ENCODE measurements around the gene DYDC2. TPM values are rescaled to one million over a fixed set of nuclear protein-coding genes. Genes with fewer than 3 reads are reported as not detected.
"Not testable (repeated sequence)": the region's sequence is repeated elsewhere in the genome, so short reads cannot be mapped to it uniquely, and the experiment has no call there.

Gene DYDC2
- polyA plus RNA-seq, 1 experiment, result not detected

DNA sequence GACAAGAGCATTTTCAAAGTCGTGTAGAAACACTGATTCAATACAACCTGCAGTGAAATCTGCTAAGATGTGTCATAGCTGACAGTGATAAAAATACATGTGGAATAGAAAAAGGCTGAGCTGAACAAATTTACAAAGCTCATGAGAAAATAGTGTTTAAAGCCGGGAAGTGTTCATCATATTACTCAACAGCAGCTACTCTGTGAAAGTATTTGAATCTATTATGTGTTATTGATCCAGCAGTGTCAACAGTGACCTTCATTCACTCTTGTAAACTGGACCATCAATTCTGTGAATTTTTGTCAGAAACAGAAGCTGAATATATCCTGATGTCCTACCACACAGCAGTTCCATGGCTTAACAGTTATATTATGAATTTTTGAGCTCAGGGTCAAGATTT, 11.7 kb upstream of the DYDC2 start:
- Histone ChIP-seq H3K4me3 (ENCODE audit: low read depth, low read length) (no peak overlapping the region), H3K27me3 (ENCODE audit: control insufficient read depth, insufficient read depth, low read length) (no peaks in the 10 kb centered on the region), H3K36me3 (ENCODE audit: control insufficient read depth, insufficient read depth, low read length) (no peaks in the 10 kb centered on the region)
- no peak for DNase-seq (ENCODE audit: low read depth)
- TF ChIP-seq, protein P1, sequence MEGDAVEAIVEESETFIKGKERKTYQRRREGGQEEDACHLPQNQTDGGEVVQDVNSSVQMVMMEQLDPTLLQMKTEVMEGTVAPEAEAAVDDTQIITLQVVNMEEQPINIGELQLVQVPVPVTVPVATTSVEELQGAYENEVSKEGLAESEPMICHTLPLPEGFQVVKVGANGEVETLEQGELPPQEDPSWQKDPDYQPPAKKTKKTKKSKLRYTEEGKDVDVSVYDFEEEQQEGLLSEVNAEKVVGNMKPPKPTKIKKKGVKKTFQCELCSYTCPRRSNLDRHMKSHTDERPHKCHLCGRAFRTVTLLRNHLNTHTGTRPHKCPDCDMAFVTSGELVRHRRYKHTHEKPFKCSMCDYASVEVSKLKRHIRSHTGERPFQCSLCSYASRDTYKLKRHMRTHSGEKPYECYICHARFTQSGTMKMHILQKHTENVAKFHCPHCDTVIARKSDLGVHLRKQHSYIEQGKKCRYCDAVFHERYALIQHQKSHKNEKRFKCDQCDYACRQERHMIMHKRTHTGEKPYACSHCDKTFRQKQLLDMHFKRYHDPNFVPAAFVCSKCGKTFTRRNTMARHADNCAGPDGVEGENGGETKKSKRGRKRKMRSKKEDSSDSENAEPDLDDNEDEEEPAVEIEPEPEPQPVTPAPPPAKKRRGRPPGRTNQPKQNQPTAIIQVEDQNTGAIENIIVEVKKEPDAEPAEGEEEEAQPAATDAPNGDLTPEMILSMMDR (IDR thresholded peaks at IDR 0.05; ENCODE audit: insufficient read depth, low read depth, low read length), result no peak
- ChIA-PET POLR2A (no interaction called here), CTCF (no interaction called here)

GRCh38 chr10:80350251-80350650, 6.3 kb upstream of the DYDC2 start:
- TF ChIP-seq, protein P1 (IDR thresholded peaks at IDR 0.05; ENCODE audit: insufficient read depth, low read depth, low read length), result no peak
- DNase-seq (ENCODE audit: low read depth), result no peak
- Histone ChIP-seq H3K4me3 (ENCODE audit: low read depth, low read length) (no peak overlapping the region), H3K27me3 (ENCODE audit: control insufficient read depth, insufficient read depth, low read length) (no peaks in the 10 kb centered on the region), H3K36me3 (ENCODE audit: control insufficient read depth, insufficient read depth, low read length) (no peaks in the 10 kb centered on the region)
- CTCF ChIA-PET, result no interaction called here
- POLR2A ChIA-PET, result no interaction called here

DNA sequence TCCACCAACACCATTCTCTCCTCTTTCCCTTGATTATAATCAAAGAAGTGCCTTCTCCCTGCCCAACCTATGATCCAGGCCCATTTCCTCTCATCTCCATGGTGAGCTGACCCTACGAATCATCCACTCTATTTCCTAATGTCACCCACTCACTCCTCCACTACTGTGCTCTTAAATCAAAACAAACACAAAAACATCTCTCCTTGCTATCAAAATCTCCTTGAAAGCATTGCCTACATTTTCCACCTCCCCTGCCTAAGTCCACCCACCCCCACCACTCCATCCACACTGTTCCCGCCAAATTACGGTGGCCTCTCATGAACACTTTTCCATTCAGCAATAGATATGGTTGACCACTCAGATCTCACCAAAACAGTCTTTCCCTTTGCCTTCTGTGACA, 5.4 kb upstream of the DYDC2 start:
- ChIA-PET POLR2A (no interaction called here), CTCF (no interaction called here)
- no peak for DNase-seq (ENCODE audit: low read depth)
- TF ChIP-seq, protein P1 (IDR thresholded peaks at IDR 0.05; ENCODE audit: insufficient read depth, low read depth, low read length), result no peak
- Histone ChIP-seq H3K36me3 (ENCODE audit: control insufficient read depth, insufficient read depth, low read length) (no peaks in the 10 kb centered on the region), H3K27me3 (ENCODE audit: control insufficient read depth, insufficient read depth, low read length) (peaks cover 1% of the 10 kb centered on the region; the same call in 1 of the 2 replicates), H3K4me3 (ENCODE audit: low read depth, low read length) (no peak overlapping the region)

DNA sequence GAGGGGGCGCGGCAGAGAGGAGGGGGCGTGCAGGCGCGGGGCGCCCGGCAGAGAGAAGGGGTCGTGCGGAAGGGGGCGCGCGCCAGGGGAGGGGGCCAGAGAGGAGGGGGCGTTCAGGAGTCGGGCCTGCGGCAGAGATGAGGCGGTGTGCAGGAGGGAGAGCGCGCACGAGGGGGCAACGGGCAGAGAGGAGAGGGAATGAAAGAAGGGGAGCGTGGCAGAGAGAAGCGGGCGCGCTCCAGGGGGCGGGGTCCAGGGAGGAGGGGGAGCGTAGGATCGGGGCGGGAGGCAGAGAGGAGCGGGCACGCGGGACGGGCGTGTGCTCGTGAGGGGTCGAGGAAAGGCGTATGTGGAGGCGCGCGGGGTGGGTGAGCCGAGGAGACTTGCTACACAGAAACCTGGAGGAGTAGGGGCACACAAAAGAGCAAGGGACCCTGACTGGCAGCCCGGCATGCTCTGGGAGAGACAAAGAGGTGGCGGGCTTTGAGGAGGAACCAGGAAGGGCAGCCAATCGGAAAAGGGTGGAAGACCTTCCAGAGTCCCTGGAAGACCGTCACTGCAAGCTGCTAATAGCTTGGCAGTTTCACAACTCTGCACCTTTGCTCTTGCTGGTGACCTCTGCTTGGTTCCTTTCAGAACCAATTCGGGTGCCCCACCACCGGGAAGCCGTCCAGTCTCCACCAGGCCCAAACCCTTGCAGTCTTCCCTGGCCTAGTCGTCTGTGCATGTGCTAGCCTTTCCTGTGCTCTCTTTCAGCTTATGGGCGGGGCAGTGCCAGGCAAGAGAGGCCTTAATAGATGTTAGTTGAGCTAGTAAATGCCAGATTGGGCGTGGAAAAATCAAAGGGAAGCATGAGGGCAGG, 639 bp downstream of the DYDC2 start:
- ChIA-PET CTCF (no interaction called here), POLR2A (no interaction called here)
- TF ChIP-seq, protein P1 (IDR thresholded peaks at IDR 0.05; ENCODE audit: insufficient read depth, low read depth, low read length), result no peak
- peaks cover 8% of the 10 kb centered on the region for H3K27me3 ChIP-seq (ENCODE audit: control insufficient read depth, insufficient read depth, low read length)
- DNase-seq (ENCODE audit: low read depth), result no peak
- no peaks in the 10 kb centered on the region for H3K36me3 ChIP-seq (ENCODE audit: control insufficient read depth, insufficient read depth, low read length)
- no peak overlapping the region for H3K4me3 ChIP-seq (ENCODE audit: low read depth, low read length)

DNA sequence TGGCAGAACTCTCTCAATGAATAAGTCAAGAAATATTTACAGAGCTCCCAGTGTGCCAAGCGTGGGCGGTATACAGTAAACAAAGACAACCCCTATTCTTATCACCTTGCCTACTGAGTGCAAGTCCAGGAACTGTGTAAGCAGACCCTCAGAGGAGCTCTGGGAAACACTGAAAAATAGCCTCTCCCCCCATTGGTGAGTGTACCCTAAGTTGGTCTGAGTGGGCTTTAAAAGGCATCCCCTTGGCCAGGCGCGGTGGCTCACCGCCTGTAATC, 1.2 kb downstream of the DYDC2 start:
- ChIA-PET CTCF (no interaction called here), POLR2A (no interaction called here)
- DNase-seq (ENCODE audit: low read depth), result no peak
- TF ChIP-seq, protein P1 (IDR thresholded peaks at IDR 0.05; ENCODE audit: insufficient read depth, low read depth, low read length), result no peak
- H3K4me3 ChIP-seq (ENCODE audit: low read depth, low read length), result no peak overlapping the region
- peaks cover 8% of the 10 kb centered on the region for H3K27me3 ChIP-seq (ENCODE audit: control insufficient read depth, insufficient read depth, low read length)
- H3K36me3 ChIP-seq (ENCODE audit: control insufficient read depth, insufficient read depth, low read length), result no peaks in the 10 kb centered on the region

GRCh38 chr10:80358925-80359324, 2.3 kb downstream of the DYDC2 start:
- H3K27me3 ChIP-seq (ENCODE audit: control insufficient read depth, insufficient read depth, low read length); CTCF ChIA-PET; H3K36me3 ChIP-seq (ENCODE audit: control insufficient read depth, insufficient read depth, low read length); POLR2A ChIA-PET; H3K4me3 ChIP-seq (ENCODE audit: low read depth, low read length); DNase-seq (ENCODE audit: low read depth): not testable (repeated sequence)

Data from BJ (cell line).